ENCODE results near the gene ZNF280B. TPM values are rescaled to one million over a fixed set of nuclear protein-coding genes. Genes with fewer than 3 reads are reported as not detected.
"Not testable (repeated sequence)": the region's sequence is repeated elsewhere in the genome, so short reads cannot be mapped to it uniquely, and the experiment has no call there.

The ZNF280B gene
- total RNA-seq, 1 experiment from 2014 or later, result 0.10 TPM

DNA sequence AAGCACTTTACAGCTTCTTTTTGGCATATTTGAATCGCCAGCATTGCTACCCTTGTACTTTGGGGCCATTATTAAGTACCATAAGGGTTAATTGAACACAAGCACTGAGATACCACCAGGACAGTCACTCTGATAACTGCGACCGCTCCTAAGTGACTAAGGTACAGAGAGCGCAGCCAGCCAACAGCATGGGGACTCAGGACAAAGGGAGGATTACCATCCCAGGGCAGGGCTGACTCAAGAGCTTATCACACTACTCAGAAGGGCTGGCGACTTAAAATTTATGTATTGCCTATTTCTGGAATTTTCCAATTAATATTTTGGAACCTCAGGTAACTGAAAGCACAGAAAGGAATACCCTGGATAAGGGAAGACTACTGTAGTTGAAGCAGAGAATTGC lies 11.0 kb upstream of the ZNF280B start:
- DNase-seq (ENCODE audit: low read depth, low spot score), result no peak
- no peak for ATAC-seq

DNA sequence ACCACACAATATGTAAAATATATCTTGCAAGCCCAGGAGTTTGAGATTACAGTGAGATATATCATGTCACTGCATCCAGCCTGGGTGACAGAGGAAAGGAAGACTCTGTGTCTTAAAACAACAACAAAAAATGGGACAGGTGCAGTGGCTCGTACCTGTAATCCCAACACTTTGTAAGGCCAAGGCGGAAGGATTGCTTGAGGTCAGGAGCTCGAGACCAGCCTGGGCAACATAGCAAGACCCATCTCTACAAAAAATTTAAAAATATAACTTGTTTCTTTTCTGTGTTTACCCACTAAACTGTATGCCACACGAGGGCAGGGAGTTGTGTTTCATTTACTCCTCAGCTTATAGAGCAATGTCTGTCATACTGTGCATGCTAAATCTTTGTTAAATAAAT lies 8.4 kb upstream of the ZNF280B start:
- H3K36me3 ChIP-seq (ENCODE audit: control insufficient read depth, insufficient read depth, low read length), result no peaks in the 10 kb centered on the region
- no peak overlapping the region for H3K4me3 ChIP-seq (ENCODE audit: low read depth in 2 of 2, low read length in 2 of 2)
- ChIA-PET CTCF (no interaction called here), POLR2A (no interaction called here)
- intact Hi-C loops (cut with micrococcal nuclease; ENCODE audit: unreplicated experiment), result no loop called here
- H3K9me3 ChIP-seq (ENCODE audit: control insufficient read depth, insufficient read depth, low read depth, low read length), result no peaks in the 10 kb centered on the region
- DNase-seq (ENCODE audit: low read depth, low spot score) (no peak), ATAC-seq (no peak)
- BruUV-seq (replicated peaks), result no TSS peak
- no peak overlapping the region for H3K27ac ChIP-seq (ENCODE audit: low read length)
- H3K4me1 ChIP-seq (ENCODE audit: control insufficient read depth, insufficient read depth, low read length), result no peaks in the 10 kb centered on the region
- TF ChIP-seq POLR2AphosphoS5 (IDR thresholded peaks at IDR 0.05; ENCODE audit: low read depth, low read length), result no peak
- TF ChIP-seq, protein P1, sequence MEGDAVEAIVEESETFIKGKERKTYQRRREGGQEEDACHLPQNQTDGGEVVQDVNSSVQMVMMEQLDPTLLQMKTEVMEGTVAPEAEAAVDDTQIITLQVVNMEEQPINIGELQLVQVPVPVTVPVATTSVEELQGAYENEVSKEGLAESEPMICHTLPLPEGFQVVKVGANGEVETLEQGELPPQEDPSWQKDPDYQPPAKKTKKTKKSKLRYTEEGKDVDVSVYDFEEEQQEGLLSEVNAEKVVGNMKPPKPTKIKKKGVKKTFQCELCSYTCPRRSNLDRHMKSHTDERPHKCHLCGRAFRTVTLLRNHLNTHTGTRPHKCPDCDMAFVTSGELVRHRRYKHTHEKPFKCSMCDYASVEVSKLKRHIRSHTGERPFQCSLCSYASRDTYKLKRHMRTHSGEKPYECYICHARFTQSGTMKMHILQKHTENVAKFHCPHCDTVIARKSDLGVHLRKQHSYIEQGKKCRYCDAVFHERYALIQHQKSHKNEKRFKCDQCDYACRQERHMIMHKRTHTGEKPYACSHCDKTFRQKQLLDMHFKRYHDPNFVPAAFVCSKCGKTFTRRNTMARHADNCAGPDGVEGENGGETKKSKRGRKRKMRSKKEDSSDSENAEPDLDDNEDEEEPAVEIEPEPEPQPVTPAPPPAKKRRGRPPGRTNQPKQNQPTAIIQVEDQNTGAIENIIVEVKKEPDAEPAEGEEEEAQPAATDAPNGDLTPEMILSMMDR (IDR thresholded peaks at IDR 0.05), result no peak
- TF ChIP-seq TCF7L2 (IDR thresholded peaks at IDR 0.05; ENCODE audit: low read depth, low read length), result no peak
- no peak for TF ChIP-seq REST (IDR thresholded peaks at IDR 0.05; ENCODE audit: insufficient read depth in 1 of 2, low read depth in 2 of 2, low read length in 1 of 2)
- no peak for TF ChIP-seq SIN3A (IDR thresholded peaks at IDR 0.05; ENCODE audit: borderline replicate concordance, insufficient read depth, low read depth, low read length)
- in situ Hi-C loops (cut with HindIII; ENCODE audit: low pct_unique_long_range_greater_than_20kb, low sequenced_read_pairs), result no loop called here
- no peaks in the 10 kb centered on the region; the same call in 1 of the 2 replicates for H3K27me3 ChIP-seq (ENCODE audit: control insufficient read depth, insufficient read depth, low read length)

More for the DNA sequence above, 11.0 kb upstream of the ZNF280B start:
- intact Hi-C loops (cut with micrococcal nuclease; ENCODE audit: unreplicated experiment), result no loop called here
- in situ Hi-C loops (cut with HindIII; ENCODE audit: low pct_unique_long_range_greater_than_20kb, low sequenced_read_pairs), result no loop called here
- Histone ChIP-seq H3K27me3 (ENCODE audit: control insufficient read depth, insufficient read depth, low read length) (no peaks in the 10 kb centered on the region; the same call in 1 of the 2 replicates), H3K4me3 (ENCODE audit: low read depth in 2 of 2, low read length in 2 of 2) (peak overlapping the region; percentile 22 to 46; a peak in 3 of 4 replicates), H3K9me3 (ENCODE audit: control insufficient read depth, insufficient read depth, low read depth, low read length) (no peaks in the 10 kb centered on the region), H3K4me1 (ENCODE audit: control insufficient read depth, insufficient read depth, low read length) (no peaks in the 10 kb centered on the region), H3K27ac (ENCODE audit: low read length) (no peak overlapping the region), H3K36me3 (ENCODE audit: control insufficient read depth, insufficient read depth, low read length) (no peaks in the 10 kb centered on the region)
- BruUV-seq (replicated peaks), result no TSS peak
- POLR2A ChIA-PET, result no interaction called here
- TF ChIP-seq TCF7L2 (IDR thresholded peaks at IDR 0.05; ENCODE audit: low read depth, low read length), result no peak
- CTCF ChIA-PET, result interaction anchor here (0.6 to 0.9 kb wide), 2 partner anchors 15 to 39 kb away, joined by 3 to 4 read pairs; partner anchors contain the start of gene PRAME

DNA sequence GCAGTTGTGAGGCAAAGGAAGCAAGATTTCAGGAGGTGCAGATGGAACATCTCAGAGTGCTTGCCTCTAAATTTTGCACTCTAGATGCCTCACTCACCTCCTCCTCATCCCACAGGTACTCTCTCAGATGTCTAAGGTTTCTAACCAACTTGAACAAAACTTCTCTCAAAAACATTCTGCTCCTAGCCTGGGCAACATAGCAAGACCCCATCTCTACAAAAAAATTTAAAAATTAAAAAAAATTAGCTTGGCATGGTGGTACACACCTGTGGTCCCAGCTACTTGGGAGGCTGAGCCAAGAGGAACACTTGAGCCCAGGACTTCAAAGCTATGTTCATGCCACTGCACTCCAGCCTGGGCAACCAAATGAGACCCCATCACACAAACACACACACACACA lies 7.3 kb upstream of the ZNF280B start:
- ChIA-PET CTCF (no interaction called here), POLR2A (no interaction called here)
- DNase-seq (ENCODE audit: low read depth, low spot score) (no peak), ATAC-seq (no peak)
- Histone ChIP-seq H3K9me3 (ENCODE audit: control insufficient read depth, insufficient read depth, low read depth, low read length) (no peaks in the 10 kb centered on the region), H3K4me3 (ENCODE audit: low read depth in 2 of 2, low read length in 2 of 2) (no peak overlapping the region), H3K36me3 (ENCODE audit: control insufficient read depth, insufficient read depth, low read length) (no peaks in the 10 kb centered on the region), H3K4me1 (ENCODE audit: control insufficient read depth, insufficient read depth, low read length) (no peaks in the 10 kb centered on the region), H3K27ac (ENCODE audit: low read length) (no peak overlapping the region), H3K27me3 (ENCODE audit: control insufficient read depth, insufficient read depth, low read length) (no peaks in the 10 kb centered on the region; the same call in 1 of the 2 replicates)
- no peak for TF ChIP-seq POLR2AphosphoS5 (IDR thresholded peaks at IDR 0.05; ENCODE audit: low read depth, low read length)
- TF ChIP-seq TCF7L2 (IDR thresholded peaks at IDR 0.05; ENCODE audit: low read depth, low read length), result no peak
- TF ChIP-seq REST (IDR thresholded peaks at IDR 0.05; ENCODE audit: insufficient read depth in 1 of 2, low read depth in 2 of 2, low read length in 1 of 2), result no peak
- no peak for TF ChIP-seq SIN3A (IDR thresholded peaks at IDR 0.05; ENCODE audit: borderline replicate concordance, insufficient read depth, low read depth, low read length)
- TF ChIP-seq, protein P1 (IDR thresholded peaks at IDR 0.05), result no peak
- in situ Hi-C loops (cut with HindIII; ENCODE audit: low pct_unique_long_range_greater_than_20kb, low sequenced_read_pairs) (no loop called here), intact Hi-C loops (cut with micrococcal nuclease; ENCODE audit: unreplicated experiment) (no loop called here)
- BruUV-seq (replicated peaks), result no TSS peak

- H3K4me1 ChIP-seq (ENCODE audit: control insufficient read depth, insufficient read depth, low read length); ATAC-seq; in situ Hi-C loops (cut with HindIII; ENCODE audit: low pct_unique_long_range_greater_than_20kb, low sequenced_read_pairs); H3K27me3 ChIP-seq (ENCODE audit: control insufficient read depth, insufficient read depth, low read length); H3K4me3 ChIP-seq (ENCODE audit: low read depth in 2 of 2, low read length in 2 of 2); BruUV-seq (replicated peaks); H3K9me3 ChIP-seq (ENCODE audit: control insufficient read depth, insufficient read depth, low read depth, low read length); DNase-seq (ENCODE audit: low read depth, low spot score); H3K36me3 ChIP-seq (ENCODE audit: control insufficient read depth, insufficient read depth, low read length); intact Hi-C loops (cut with micrococcal nuclease; ENCODE audit: unreplicated experiment); H3K27ac ChIP-seq (ENCODE audit: low read length); POLR2A ChIA-PET; CTCF ChIA-PET: not testable (repeated sequence)
Observed at GRCh38 chr22:22514431-22514830, 5.9 kb upstream of the ZNF280B start.

Data from Panc1 (cell line).